H1 (cell line): ENCODE data around the gene CDH16.

ENCODE experiments used
- CBX5 ChIP-seq: fragments of 300-800, 300-1000 bp; sonication (generic); IDR thresholded peaks from 2 replicates; pipeline ENCODE4 v1.7.1; 2016; ENCODE audit warnings: antibody characterized with exemption, low read length, low read depth
- EZH2 ChIP-seq: fragments of 200-600 bp; sonication (generic); IDR thresholded peaks from 2 replicates; pipeline ENCODE4 v1.7.1; 2012; ENCODE audit warnings: low read depth, mild to moderate bottlenecking, moderate library complexity, low read length, inconsistent platforms; ENCODE audit not compliant: severe bottlenecking
- HDAC6 ChIP-seq: IDR thresholded peaks from one replicate; pipeline ENCODE4 v1.7.1; 2012; ENCODE audit warnings: low read depth, mild to moderate bottlenecking, inconsistent platforms, low read length, moderate library complexity
- JUND ChIP-seq: IDR thresholded peaks from 2 replicates; pipeline ENCODE4 v1.6.1; 2011; ENCODE audit warnings: mild to moderate bottlenecking, improper control_type of control experiment, low read length
- PHF8 ChIP-seq: fragments of 200-600 bp; sonication (generic); conservative IDR thresholded peaks from 2 replicates; pipeline ENCODE4 v1.7.1; 2012; ENCODE audit warnings: low read depth, mild to moderate bottlenecking, inconsistent platforms, low read length, moderate library complexity
- POLR2A ChIP-seq, 2 experiments: IDR thresholded peaks; 1 replicate in 1 of 2; 2 replicates in 1 of 2; pipeline ENCODE4 v1.6.1; 2011; ENCODE audit warnings: low read depth in 2 of 2, low read length in 2 of 2, mild to moderate bottlenecking in 2 of 2; ENCODE audit errors: control extremely low read depth in 1 of 2
- RAD21 ChIP-seq, 2 experiments: IDR thresholded peaks in 1 of 2; conservative IDR thresholded peaks in 1 of 2; 2 replicates each; pipeline ENCODE4 v1.6.1; 2011; ENCODE audit warnings: low read depth in 2 of 2, low read length in 2 of 2, improper control_type of control experiment in 1 of 2, inconsistent platforms in 1 of 2, mild to moderate bottlenecking in 1 of 2, moderate library complexity in 1 of 2
- YY1 ChIP-seq: IDR thresholded peaks from 2 replicates; pipeline ENCODE4 v1.6.1; 2011; ENCODE audit warnings: low read depth, mild to moderate bottlenecking, low read length
- TF ChIP-seq, protein P1 (sequence below), 3 experiments: IDR thresholded peaks; 1 replicate in 2 of 3; 2 replicates in 1 of 3; pipeline versions ENCODE4 v1.5.1 to v1.6.1; 2011; ENCODE audit warnings: low read length in 3 of 3, mild to moderate bottlenecking in 3 of 3, inconsistent platforms in 2 of 3, low read depth in 1 of 3, moderate library complexity in 1 of 3; ENCODE audit not compliant: insufficient read depth in 1 of 3; ENCODE audit errors: control extremely low read depth in 1 of 3
- TF ChIP-seq, protein P2 (sequence below): IDR thresholded peaks from 2 replicates; pipeline ENCODE4 v1.6.1; 2011; ENCODE audit warnings: low read length, improper control_type of control experiment

DNA sequence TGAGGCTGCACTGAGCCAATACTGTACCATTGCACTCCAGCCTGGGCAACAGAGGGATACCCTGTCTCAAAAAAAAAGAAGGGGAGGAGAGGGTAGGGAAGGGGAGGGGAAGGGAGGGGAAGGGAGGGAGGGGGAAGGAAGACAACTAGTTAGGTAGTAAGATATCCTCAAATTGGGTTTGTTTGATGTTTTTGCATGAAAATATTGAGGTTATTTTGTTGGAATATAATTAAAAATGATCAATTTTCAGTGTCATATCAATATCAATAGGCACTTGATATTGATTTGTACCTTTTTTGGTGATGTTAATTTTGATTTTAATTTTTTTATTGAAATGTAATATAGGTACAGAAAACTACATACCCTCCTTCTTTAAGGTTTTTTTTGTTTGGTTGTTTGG is 55.0 kb downstream of the CDH16 start:
- no peak for TF ChIP-seq HDAC6
- TF ChIP-seq POLR2A (IDR thresholded peaks at IDR 0.05; ENCODE audit: control extremely low read depth in 1 of 2, low read depth in 2 of 2, low read length in 2 of 2), result no peak
- no peak for TF ChIP-seq RAD21 (IDR thresholded peaks at IDR 0.05 in 1 of 2, conservative IDR thresholded peaks at IDR 0.05 in 1 of 2; ENCODE audit: low read depth in 2 of 2, low read length in 2 of 2)
- TF ChIP-seq, protein P1, sequence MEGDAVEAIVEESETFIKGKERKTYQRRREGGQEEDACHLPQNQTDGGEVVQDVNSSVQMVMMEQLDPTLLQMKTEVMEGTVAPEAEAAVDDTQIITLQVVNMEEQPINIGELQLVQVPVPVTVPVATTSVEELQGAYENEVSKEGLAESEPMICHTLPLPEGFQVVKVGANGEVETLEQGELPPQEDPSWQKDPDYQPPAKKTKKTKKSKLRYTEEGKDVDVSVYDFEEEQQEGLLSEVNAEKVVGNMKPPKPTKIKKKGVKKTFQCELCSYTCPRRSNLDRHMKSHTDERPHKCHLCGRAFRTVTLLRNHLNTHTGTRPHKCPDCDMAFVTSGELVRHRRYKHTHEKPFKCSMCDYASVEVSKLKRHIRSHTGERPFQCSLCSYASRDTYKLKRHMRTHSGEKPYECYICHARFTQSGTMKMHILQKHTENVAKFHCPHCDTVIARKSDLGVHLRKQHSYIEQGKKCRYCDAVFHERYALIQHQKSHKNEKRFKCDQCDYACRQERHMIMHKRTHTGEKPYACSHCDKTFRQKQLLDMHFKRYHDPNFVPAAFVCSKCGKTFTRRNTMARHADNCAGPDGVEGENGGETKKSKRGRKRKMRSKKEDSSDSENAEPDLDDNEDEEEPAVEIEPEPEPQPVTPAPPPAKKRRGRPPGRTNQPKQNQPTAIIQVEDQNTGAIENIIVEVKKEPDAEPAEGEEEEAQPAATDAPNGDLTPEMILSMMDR (IDR thresholded peaks at IDR 0.05; ENCODE audit: control extremely low read depth in 1 of 3, insufficient read depth in 1 of 3, low read depth in 1 of 3, low read length in 3 of 3), result no peak
- TF ChIP-seq YY1, result no peak
- no peak for TF ChIP-seq JUND
- TF ChIP-seq PHF8, result no peak
- TF ChIP-seq, protein P2, sequence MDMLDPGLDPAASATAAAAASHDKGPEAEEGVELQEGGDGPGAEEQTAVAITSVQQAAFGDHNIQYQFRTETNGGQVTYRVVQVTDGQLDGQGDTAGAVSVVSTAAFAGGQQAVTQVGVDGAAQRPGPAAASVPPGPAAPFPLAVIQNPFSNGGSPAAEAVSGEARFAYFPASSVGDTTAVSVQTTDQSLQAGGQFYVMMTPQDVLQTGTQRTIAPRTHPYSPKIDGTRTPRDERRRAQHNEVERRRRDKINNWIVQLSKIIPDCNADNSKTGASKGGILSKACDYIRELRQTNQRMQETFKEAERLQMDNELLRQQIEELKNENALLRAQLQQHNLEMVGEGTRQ, result no peak
- no peak for TF ChIP-seq CBX5
- TF ChIP-seq EZH2, result no peak
